DMS153 treated with DMSO at 0.1 percent for 48 hours (cell line): ENCODE data around the gene RARG.
A peak's percentile ranks its signal among the peaks of the same experiment; 100 is the strongest.

ENCODE experiments used
- DNase-seq: peaks from one replicate; lab custom pipeline; 2025; ENCODE audit not compliant: unreplicated experiment; lab: John Stamatoyannopoulos, UW

The RARG gene

DNA sequence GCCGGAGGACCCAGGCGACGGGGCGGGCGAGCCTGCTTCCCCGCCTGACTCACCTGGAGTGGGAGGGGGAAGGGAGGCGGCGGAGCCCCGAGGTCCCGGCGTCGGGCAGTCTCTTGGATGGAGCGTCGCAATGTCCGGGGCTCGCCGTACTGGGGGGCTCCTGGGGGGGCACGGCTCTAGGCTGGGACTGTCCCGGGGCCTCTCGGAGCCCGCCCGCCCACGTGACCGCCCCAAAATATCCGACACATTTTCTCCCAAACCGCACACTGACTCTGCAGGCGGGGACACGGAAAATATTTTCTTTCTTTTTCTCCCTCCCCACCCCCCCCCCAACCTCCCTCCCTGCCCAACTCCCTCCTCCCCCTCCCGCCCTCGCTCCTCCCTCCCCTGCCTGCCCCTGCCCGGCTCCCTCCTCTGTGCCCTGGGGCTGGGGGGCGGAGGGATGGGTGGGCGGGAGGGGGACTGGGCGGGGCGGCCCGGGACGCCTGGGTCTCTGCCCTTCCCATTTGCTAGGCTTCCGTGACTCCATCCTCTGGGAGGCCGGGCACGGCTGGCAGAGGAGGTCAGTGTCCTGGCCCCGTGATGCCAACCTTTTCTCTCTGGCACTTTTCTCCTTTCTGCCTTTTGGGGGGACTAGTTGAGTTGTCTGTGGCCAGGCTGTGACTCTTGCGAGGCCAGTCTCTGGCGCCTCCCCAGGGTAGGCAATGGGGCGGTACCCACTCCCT, at the start of gene RARG:
TSS of gene RARG (minus strand) at position 289 of the 725 bp plus-strand sequence. CDS start 4,664 bp downstream, outside the sequence.
- DNase-seq: no peak

DNA sequence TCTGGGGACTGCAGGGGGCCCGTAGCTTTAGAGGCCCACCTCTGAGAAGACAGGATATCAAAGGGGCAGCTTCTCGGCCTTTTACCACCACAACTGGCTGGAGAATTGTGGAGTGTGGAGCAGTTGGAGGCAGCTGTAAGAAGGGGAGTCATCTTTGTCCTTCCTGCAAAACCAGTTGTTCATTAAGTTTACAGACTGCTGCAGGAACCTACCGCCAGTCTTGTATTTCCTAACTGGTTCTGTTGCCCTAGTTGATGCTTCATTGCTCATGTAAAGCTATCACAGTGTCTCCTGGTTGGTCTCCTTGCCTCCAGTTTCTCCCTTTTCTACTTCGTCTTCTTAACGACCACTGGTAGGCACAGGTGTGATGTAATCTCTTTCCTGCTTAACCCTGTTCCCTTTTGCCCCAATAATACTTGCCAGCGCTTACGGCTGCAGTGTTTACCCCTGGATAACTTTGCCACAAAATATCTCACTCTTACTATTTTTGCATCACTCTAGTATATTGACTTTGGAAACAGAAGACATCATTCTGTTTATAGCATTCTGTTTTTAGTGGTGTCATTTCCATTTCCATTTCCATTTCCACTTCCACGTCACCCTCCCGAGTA, 48.0 kb upstream of the RARG start:
- DNase-seq: no peak

DNA sequence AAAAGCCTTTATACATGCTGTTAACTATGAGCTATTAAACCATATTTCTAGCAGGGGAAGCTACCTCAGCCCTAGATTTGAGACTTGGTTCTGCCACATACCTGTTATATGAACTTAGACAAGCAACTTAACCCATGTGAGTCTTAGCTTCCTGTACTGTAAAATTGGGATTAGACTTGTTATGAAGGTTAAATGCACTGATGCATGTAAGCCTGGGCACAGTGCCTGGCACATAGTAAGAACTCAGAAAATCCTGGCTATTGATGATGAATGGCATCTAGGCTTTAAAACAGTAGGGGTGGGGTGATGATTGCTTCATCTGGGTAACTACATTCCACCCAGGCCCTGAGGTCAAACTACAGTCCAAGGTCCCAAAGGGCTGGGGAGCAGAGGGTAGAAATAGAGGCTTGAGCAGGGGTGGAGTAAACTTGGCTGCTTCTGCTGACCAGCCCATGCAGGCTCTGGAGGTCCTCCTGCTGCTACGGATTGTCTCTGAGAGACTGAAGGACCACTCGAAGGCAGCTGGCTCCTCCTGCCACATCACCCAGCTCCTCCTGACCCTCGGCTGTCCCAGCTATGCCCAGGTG, 47.4 kb upstream of the RARG start:
- no peak for DNase-seq

DNA sequence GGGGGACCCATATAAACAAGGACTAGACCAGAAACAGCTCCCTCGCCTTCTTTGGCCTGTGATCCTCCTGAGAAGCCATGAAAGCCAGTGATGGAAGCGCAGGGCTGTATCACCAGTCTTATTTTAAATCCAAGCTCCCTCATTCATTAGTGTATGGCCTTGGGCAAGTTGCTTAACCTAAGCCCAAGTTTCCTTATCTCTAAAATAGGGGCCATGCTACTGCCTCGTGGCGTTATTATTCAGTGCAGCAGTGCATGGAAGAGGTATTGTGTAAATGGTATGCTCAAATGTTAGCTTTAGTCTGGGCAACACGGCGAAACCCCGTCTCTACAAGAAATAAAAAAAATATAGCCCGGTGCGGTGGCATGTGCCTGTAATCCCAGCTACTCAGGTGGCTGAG, 46.0 kb upstream of the RARG start:
- no peak for DNase-seq

DNA sequence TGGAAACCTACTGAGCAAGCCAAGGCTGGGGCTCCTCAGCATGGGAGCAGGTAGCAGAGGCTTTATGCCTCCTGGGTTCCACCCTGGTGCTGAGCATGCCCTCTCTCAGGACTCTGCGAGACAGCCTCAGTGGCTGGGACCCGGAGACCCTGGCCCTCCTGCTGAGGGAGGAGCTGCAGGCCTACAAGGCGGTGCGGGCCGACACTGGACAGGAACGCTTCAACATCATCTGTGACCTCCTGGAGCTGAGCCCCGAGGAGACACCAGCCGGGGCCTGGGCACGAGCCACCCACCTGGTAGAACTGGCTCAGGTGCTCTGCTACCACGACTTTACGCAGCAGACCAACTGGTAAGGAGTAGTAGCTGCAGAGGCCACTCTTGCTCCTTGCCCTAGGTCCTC, 44.5 kb upstream of the RARG start:
- DNase-seq: no peak

DNA sequence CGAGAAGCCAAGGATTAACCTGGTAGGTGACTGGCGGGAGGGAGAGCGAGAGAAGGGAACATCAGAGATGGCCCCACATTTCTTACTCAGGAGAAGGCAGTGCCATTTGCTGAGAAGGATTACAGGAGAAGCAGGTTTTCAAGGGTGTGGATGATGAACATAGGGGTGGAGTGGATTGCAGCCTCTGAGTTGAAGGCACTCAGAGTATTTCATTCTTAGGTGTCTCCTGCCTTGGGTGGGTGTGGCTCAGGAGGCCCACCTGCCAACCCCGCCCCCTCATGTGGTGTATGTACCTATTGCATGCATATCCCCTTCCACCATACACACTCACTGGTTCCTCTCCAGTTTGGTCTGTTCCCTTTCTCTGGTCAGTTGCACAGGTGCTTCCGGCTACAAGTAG, 42.4 kb upstream of the RARG start:
- no peak for DNase-seq

DNA sequence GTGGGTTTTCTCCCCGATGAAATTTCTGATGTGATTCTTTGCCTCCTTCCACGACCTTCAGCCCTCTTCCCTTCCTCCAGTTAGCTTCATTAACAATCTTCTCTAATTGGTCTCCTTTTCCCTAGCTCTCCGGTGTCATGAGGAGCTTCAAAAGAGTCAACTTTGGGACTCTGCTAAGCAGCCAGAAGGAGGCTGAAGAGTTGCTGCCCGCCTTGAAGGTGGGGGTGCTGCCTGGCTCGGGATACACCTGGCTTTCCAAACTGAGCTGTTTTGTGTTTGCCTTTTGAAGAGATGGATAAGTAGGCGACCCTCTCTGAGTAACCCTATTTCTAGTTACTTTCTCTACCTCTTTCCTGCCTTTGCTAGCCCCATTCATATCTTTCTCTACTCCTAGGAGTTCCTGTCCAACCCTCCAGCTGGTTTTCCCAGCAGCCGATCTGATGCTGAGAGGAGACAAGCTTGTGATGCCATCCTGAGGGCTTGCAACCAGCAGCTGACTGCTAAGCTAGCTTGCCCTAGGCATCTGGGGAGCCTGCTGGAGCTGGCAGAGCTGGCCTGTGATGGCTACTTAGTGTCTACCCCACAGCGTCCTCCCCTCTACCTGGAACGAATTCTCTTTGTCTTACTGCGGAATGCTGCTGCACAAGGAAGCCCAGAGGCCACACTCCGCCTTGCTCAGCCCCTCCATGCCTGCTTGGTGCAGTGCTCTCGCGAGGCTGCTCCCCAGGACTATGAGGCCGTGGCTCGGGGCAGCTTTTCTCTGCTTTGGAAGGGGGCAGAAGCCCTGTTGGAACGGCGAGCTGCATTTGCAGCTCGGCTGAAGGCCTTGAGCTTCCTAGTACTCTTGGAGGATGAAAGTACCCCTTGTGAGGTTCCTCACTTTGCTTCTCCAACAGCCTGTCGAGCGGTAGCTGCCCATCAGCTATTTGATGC, 36.9 kb upstream of the RARG start:
- DNase-seq: no peak

DNA sequence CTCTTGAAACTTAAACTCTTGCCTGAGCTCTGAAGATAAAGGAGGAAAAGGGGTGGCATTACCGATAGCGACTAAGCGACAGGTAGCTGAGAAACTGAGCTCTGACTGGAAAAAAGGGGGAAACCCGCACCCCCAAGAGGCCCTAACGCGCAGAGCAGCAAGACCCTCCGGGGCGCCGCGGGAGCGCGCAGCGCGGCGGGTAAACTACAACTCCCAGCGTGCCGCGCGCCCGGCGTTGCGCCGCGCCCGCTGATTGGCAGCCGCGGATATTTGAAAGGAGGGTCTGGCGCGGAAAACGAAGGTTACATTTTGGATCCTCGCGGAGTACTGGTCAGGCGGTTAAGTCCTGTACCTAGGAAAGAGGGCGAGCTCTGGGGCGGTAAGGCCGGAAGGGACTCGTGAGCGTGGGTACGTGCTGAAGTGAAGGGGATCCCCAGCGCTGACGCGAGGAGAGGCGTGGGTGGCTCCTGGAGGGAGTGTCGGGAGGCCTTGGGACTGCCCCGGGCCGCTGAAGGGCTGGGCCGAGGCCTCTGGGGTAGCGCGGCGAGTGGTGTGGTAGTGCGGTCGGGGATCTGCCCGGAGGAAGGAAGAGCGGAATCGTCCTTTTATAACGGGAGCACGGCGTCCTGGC, 36.1 kb upstream of the RARG start, which contains the start of gene ESPL1:
TSS of gene ESPL1 (plus strand) at position 301 of the 631 bp plus-strand sequence. CDS start 468 bp downstream, outside the sequence.
- peak; percentile 60 for DNase-seq

DNA sequence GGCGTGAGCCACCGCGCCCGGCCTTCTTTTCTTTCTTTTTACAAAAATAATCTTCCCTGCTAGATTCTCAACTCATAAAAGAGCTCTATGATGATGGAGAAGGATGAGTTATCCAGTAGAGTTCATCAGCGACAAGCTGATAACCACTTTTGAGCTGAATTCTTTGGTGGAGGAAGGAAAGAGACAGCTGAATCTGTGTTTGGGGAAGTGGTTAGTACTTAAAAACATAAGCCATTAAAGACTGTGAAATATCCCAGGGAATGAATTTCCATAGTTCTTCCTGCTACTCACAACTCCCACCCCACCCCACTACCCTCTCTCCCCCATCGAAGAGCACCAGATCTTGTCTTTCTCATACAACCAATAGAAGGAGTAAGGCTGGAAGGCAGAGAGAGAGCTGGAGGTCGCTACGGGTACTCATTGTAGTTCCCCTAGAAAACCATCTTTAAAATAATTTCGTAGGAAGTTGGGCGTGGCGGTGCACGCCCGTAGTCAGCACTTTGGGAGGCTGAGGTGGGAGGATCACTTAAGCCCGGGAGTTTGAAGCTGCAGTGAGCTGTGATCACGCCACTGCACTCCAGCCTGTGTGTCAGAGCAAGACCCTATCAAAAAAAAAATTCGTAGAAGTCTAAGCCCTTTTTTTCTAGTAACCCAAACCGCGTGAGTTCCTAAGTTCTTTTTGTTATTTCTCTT, 35.4 kb upstream of the RARG start:
- no peak for DNase-seq

DNA sequence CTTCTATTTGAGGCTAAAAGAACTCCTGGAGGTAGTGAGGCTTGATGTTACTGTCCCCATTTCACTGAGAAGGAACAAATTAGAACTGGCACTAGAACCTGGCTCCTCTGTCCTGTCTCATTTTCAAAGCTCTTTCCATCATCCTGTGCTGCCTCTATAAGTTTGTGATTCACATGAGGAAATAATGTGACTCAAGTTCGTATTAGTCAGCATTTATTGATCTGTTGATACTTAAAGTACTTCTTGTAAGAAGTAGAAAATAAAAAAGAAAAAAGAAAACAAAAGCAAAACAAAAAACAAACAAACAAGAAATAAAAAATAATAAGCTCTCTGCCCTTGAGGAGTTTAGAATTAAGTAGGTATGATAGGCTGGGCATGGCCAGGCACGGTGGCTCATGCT, 33.8 kb upstream of the RARG start:
- no peak for DNase-seq

DNA sequence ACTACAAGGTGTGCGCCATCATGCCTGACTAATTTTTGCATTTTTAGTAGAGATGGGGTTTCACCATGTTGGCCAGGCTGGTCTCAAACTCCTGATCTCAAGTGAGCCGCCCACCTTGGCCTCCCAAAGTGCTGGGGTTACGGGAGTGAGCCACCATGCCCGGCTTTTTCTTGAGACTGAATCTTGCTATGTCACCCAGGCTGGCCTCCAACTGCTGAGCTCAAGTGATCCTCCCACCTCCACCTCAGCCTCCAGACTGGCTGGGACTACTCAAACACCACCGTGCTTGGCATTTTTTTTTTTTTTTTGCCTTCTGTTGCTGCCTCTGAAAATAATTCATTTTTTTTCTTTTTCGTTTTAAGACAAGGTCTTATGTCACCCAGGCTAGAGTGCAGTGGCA, 27.9 kb upstream of the RARG start:
- no peak for DNase-seq

DNA sequence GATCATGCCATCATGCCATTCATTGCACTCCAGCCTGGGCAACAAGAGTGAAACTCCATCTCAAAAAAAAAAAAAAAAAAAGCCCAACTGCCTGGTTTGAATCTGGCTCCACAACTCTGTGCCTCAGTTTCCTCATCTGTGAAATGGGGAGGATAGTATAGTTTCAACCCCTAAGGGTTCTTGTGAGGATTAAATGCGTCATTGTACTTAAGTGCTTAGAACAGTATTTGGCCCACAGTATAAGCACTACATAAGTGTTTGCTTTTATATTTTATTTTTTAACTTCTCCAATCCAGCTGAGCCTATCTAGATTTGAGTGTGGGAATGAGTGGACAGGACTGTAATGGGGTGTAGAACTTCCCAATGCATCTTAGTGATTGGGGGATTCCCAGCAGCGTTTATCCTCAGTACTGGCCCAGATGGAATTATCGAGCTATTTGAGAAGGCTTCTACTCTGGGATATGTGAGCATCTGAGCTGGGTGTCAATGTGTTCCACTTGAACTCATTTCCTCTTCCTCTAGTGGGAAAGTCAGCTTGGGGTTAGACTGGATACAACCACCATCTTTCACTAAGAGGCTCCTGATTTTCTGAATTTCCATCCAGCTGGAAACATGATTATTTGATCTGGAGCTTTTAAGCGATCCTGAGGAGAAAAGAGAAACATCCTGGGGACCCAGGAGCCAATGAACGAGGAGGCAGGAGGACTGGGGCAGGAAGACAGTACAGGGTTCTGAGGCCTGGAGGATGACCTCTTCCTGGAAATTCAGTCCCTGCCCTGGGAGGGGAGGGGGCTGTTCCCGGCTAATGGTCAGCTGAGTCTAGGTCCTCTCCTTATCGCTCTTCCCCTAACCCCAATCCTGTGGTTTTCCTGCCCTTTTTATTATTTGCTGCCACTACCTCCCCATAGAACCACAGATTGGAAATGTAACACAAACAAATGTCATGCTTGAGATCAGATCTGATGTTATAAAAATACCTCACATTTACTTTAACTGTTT, 26.8 kb upstream of the RARG start:
- DNase-seq: no peak

DNA sequence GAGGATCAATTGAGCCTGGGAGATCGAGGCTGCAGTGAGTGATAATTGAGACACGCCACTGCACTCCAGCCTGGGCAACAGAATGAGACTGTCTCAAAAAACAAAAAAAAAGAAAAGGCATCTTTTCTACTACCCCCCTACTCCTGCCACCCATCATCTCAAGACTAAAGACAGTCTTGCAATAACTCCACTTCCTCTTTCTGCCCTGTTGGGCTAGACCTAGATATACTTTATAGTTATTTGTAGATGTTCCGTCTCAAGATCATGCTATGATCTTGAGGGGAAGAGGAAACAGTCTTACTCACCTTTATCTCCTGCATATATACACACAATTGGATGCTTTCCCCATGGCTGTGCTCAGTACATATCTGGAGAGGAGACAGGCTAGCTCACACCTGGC, 24.0 kb upstream of the RARG start:
- DNase-seq: no peak

DNA sequence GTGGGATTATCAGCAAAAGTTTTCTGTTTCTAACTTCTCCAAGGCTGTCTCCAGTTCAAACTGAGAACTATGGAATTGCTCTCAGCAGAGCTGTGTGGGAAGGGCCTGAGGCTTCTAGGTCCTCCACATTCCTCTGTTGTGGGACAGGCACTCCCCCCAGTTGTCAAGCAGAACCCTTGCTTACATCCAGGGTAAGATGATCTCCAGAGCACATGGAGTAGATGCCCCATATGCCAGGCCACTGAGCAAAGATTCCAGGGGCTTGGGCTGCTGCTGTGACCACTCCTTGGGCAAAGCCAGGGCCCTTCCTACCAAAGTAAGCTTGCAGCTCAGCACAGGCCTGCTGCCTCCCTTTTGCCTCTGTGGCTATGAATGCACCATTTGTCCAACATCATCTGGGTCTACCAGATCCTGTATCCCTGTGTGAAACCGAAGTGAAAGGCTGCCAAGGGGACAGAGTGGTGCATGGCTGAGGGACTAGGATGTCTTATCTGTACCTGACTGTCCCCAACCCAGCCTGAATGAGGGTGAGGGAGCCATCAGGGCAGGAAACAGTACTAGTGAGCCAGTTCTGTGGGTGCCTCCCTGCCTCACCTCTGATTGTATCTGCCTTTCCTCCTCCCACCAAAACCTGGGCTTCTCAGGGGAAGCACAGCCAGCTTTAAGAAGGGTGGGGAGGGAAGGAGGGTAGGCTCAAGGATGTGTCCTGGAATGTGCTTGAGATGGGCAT, 23.0 kb upstream of the RARG start:
- no peak for DNase-seq

DNA sequence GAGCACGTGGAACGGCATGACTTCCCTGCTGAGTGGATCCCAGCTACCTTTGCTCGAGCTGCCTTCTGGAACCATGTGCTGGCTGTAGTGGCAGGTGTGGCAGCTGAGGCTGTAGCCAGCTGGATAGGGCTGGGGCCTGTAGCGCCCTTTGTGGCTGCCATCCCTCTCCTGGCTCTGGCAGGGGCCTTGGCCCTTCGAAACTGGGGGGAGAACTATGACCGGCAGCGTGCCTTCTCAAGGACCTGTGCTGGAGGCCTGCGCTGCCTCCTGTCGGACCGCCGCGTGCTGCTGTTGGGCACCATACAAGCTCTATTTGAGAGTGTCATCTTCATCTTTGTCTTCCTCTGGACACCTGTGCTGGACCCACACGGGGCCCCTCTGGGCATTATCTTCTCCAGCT, 21.3 kb upstream of the RARG start:
- DNase-seq: no peak

DNA sequence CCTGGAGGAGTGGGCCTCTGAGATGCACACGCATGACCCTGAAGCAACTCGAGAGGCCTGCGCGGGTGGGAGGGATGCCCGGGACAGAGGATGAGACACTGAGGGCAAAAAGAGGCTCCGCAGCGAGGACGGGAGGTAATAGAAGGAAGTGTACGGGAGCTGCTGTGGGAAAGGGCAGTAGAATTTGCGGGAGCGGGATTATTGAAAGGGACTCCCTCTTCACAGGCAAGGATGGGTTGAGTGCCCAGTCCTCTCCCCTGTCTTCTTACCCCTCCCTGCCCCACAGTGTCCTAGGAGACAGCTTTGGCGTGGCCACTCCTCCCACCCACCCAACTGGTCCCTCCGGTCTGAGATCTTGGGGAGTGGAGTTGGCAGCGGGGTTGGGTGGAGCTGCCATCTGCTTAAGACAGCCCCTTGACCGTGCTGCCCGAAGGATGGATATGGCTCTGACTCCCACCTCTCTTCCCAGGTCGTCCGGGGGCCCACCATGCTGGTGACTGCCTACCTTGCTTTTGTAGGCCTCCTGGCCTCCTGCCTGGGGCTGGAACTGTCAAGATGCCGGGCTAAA, 20.4 kb upstream of the RARG start:
- DNase-seq: no peak

DNA sequence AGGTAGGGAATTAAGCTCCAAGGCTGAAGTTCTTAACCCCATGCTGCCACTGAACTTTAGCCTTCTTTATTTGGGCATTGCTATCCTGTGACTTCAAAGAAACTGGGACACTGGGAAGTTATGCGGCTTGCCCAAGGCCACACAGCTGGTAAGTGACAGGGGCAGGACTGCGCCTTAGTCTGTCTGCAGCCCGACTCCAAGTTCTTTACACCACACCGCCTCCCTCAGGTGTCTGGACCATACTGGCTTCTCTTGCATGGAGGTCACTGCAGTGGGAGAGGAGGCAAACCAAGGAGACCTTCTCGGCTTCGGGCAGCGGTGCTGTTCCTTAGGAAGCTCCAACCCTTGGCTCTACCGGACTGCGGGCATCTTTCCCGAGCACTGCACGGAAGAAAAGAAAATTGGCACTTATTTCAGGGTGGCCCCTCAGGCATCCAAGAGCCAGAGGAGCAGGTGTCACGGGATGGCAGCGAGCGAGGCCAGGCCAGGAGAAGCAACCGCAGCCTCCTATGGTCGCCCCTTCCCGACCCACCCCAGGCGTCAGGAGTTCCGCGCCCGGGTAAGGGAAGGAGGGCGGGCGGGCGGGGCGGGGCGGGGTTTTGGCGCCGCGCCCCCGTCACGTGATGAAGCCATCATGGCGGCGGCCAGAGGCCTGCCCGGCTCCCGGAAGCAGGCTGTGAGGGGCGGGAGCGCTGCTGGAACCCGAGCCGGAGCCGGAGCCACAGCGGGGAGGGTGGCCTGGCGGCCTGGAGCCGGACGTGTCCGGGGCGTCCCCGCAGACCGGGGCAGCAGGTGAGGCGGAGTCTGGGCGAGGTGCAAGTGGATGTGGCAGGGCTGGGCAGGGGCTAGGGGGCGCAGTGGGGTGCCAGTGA, 19.7 kb upstream of the RARG start:
- peak; percentile 42 for DNase-seq
